OCI-LY7 (cell line): ENCODE results near the gene SLC45A1.

ENCODE experiments used
- CTCF ChIP-seq: fragments of 200-600 bp; sonication (generic); conservative IDR thresholded peaks from 2 replicates; pipeline ENCODE4 v1.5.1; 2014; ENCODE audit warnings: mild to moderate bottlenecking, antibody characterized with exemption, low read length, moderate library complexity, mixed read lengths
- EZH2phosphoT487 ChIP-seq: fragments of 200-600 bp; sonication (generic); IDR thresholded peaks from 2 replicates; pipeline ENCODE4 v1.6.1; 2018; ENCODE audit warnings: low read depth, borderline replicate concordance, mild to moderate bottlenecking, mixed run types, antibody characterized with exemption, low read length, moderate library complexity, mixed read lengths

- TF ChIP-seq CTCF: no peak
- TF ChIP-seq EZH2phosphoT487: no peak
Observed at GRCh38 chr1:8347635-8348034, 29.7 kb downstream of the SLC45A1 start.
